D721Med (cell line): ENCODE data around the gene SH3RF3.

Experiments
- DNase-seq: peaks from one replicate; pipeline ENCODE4 v3.0.0; 2011; ENCODE audit warnings: low spot score; ENCODE audit not compliant: insufficient read length
- FAIRE-seq: peaks from 2 replicates; lab custom pipeline; 2011; peaks lifted over from hg19 to GRCh38; lab: Jason Lieb, UNC
- CTCF ChIP-seq: IDR thresholded peaks from 2 replicates; pipeline ENCODE4 v1.5.1; 2012; ENCODE audit warnings: mild to moderate bottlenecking, control low read depth; ENCODE audit not compliant: insufficient read depth; ENCODE audit errors: missing control alignments

SH3RF3 gene

GRCh38 chr2:109306190-109306589 lies 177.2 kb downstream of the SH3RF3 start:
- DNase-seq (no peak), FAIRE-seq (no peak)
- no peak for TF ChIP-seq CTCF

GRCh38 chr2:109311771-109312170 lies 182.8 kb downstream of the SH3RF3 start:
- no peak for FAIRE-seq
- no peak for TF ChIP-seq CTCF
- no peak for DNase-seq

GRCh38 chr2:109312902-109313301 lies 183.9 kb downstream of the SH3RF3 start:
- no peak for FAIRE-seq
- DNase-seq: no peak

GRCh38 chr2:109313343-109313742 lies 184.3 kb downstream of the SH3RF3 start:
- FAIRE-seq: no peak
- no peak for TF ChIP-seq CTCF
- DNase-seq: no peak

More at GRCh38 chr2:109312902-109313301, 183.9 kb downstream of the SH3RF3 start:
- TF ChIP-seq CTCF: no peak

- TF ChIP-seq CTCF: no peak
- DNase-seq: no peak
- FAIRE-seq: no peak
Measured at GRCh38 chr2:109316091-109316490, 187.1 kb downstream of the SH3RF3 start.

- no peak for TF ChIP-seq CTCF
Measured at GRCh38 chr2:109317471-109318095, 188.6 kb downstream of the SH3RF3 start.

GRCh38 chr2:109318150-109318948 lies 189.3 kb downstream of the SH3RF3 start:
- TF ChIP-seq CTCF: no peak
- FAIRE-seq (no peak), DNase-seq (no peak)

More at GRCh38 chr2:109317471-109318095, 188.6 kb downstream of the SH3RF3 start:
- DNase-seq (no peak), FAIRE-seq (no peak)
